HG03439 (cell line): ENCODE measurements around the gene UBAC2.

Experiments used
- ATAC-seq: cut with Tn5 transposase; IDR thresholded peaks from one replicate; pipeline ENCODE4 v1.9.1; 2021; ENCODE audit warnings: mild to moderate bottlenecking, moderate library complexity; ENCODE audit not compliant: unreplicated experiment

Gene UBAC2

GRCh38 chr13:99422586-99423220 is 222.0 kb downstream of the UBAC2 start:
- no peak for ATAC-seq

GRCh38 chr13:99425485-99426341 is 225.1 kb downstream of the UBAC2 start:
- ATAC-seq = peak; percentile 65

- no peak for ATAC-seq
Observed at GRCh38 chr13:99426426-99426825, 225.8 kb downstream of the UBAC2 start.

GRCh38 chr13:99429670-99430069 is 229.0 kb downstream of the UBAC2 start:
- ATAC-seq = no peak

GRCh38 chr13:99431927-99432608 is 231.4 kb downstream of the UBAC2 start:
- ATAC-seq = peak; percentile 30

- peak; percentile 62 for ATAC-seq
Observed at GRCh38 chr13:99432609-99433542, 232.2 kb downstream of the UBAC2 start.

- ATAC-seq = no peak
Observed at GRCh38 chr13:99433543-99434075, 233.0 kb downstream of the UBAC2 start.

- ATAC-seq = no peak
Observed at GRCh38 chr13:99434258-99434788, 233.7 kb downstream of the UBAC2 start.

GRCh38 chr13:99435116-99435515 is 234.5 kb downstream of the UBAC2 start:
- no peak for ATAC-seq

GRCh38 chr13:99435998-99436397 is 235.3 kb downstream of the UBAC2 start:
- no peak for ATAC-seq
